Chondrocyte (in vitro differentiated cells): Measurements from ENCODE around the gene PSTPIP1. TPM values are rescaled to one million over a fixed set of nuclear protein-coding genes. Genes with fewer than 3 reads are reported as not detected.
A peak's percentile ranks its signal among the peaks of the same experiment; 100 is the strongest.

Source experiments
- DNase-seq: peaks from one replicate; pipeline ENCODE4 v3.0.0; 2021; ENCODE audit warnings: mixed read lengths, low spot score
- H3K27ac Mint-ChIP-seq: one replicate; pipeline ENCODE4 v1.8.0; 2021; ENCODE audit warnings: mild to moderate bottlenecking, moderate library complexity, mixed read lengths; ENCODE audit not compliant: unreplicated experiment
- H3K27me3 Mint-ChIP-seq: 2 replicates; pipeline ENCODE4 v1.8.0; 2021; ENCODE audit warnings: low read depth, mixed read lengths
- H3K36me3 Mint-ChIP-seq: 2 replicates; pipeline ENCODE4 v1.8.0; 2021; ENCODE audit warnings: low read depth, mixed read lengths
- H3K4me1 Mint-ChIP-seq: 2 replicates; pipeline ENCODE4 v1.8.0; 2021; ENCODE audit warnings: low read depth, mild to moderate bottlenecking, mixed read lengths
- H3K4me3 Mint-ChIP-seq: one replicate; pipeline ENCODE4 v1.8.0; 2021; ENCODE audit warnings: mild to moderate bottlenecking, moderate library complexity, mixed read lengths; ENCODE audit not compliant: unreplicated experiment
- H3K9me3 Mint-ChIP-seq: 2 replicates; pipeline ENCODE4 v1.8.0; 2021; ENCODE audit warnings: low read depth, mixed read lengths
- CTCF ChIP-seq: fragments of 200-600 bp; sonication (generic); IDR thresholded peaks from 2 replicates; pipeline ENCODE4 v1.5.0; 2021; ENCODE audit warnings: antibody characterized with exemption, mild to moderate bottlenecking, moderate library complexity
- total RNA-seq: library from RNA; stranded (reverse); gene quantifications from 3 replicates; pipeline ENCODE4 v1.2.1, GENCODE V29; 2021

Gene PSTPIP1
- total RNA-seq, 1 donor from 2014 or later, result not detected

- no peak overlapping the region for H3K4me3 Mint-ChIP-seq
- peaks cover 51% of the 10 kb centered on the region for H3K4me1 Mint-ChIP-seq
- peaks cover 18% of the 10 kb centered on the region for H3K36me3 Mint-ChIP-seq
- TF ChIP-seq CTCF, result no peak
- no peaks in the 10 kb centered on the region for H3K27me3 Mint-ChIP-seq
- peak overlapping the region; percentile 57 for H3K27ac Mint-ChIP-seq
- no peaks in the 10 kb centered on the region for H3K9me3 Mint-ChIP-seq
- DNase-seq, result no peak
Observed at GRCh38 chr15:77053709-77054108, 58.8 kb downstream of the PSTPIP1 start.

- no peak overlapping the region for H3K4me3 Mint-ChIP-seq
- peak overlapping the region; percentile 9 for H3K27ac Mint-ChIP-seq
- DNase-seq, result no peak
- no peaks in the 10 kb centered on the region for H3K9me3 Mint-ChIP-seq
- no peaks in the 10 kb centered on the region for H3K27me3 Mint-ChIP-seq
- H3K4me1 Mint-ChIP-seq, result peaks cover 65% of the 10 kb centered on the region
- H3K36me3 Mint-ChIP-seq, result peaks cover 12% of the 10 kb centered on the region
- no peak for TF ChIP-seq CTCF
Observed at GRCh38 chr15:77057072-77057471, 62.1 kb downstream of the PSTPIP1 start.

GRCh38 chr15:77057685-77058084 lies 62.8 kb downstream of the PSTPIP1 start:
- H3K36me3 Mint-ChIP-seq, result peaks cover 7% of the 10 kb centered on the region
- no peaks in the 10 kb centered on the region for H3K27me3 Mint-ChIP-seq
- DNase-seq, result no peak
- H3K4me3 Mint-ChIP-seq, result no peak overlapping the region
- H3K4me1 Mint-ChIP-seq, result peaks cover 72% of the 10 kb centered on the region
- H3K9me3 Mint-ChIP-seq, result no peaks in the 10 kb centered on the region
- H3K27ac Mint-ChIP-seq, result peak overlapping the region; percentile 29
- TF ChIP-seq CTCF, result no peak

GRCh38 chr15:77058468-77058867 lies 63.5 kb downstream of the PSTPIP1 start:
- TF ChIP-seq CTCF, result no peak
- Mint-ChIP-seq H3K36me3 (peaks cover 6% of the 10 kb centered on the region), H3K9me3 (no peaks in the 10 kb centered on the region), H3K27me3 (no peaks in the 10 kb centered on the region), H3K4me3 (no peak overlapping the region), H3K4me1 (peaks cover 79% of the 10 kb centered on the region), H3K27ac (no peak overlapping the region)
- DNase-seq, result no peak

- peak overlapping the region; percentile 13 for H3K4me3 Mint-ChIP-seq
- no peak for DNase-seq
- no peak for TF ChIP-seq CTCF
- H3K36me3 Mint-ChIP-seq, result no peaks in the 10 kb centered on the region
- no peaks in the 10 kb centered on the region for H3K27me3 Mint-ChIP-seq
- peaks cover 81% of the 10 kb centered on the region for H3K4me1 Mint-ChIP-seq
- no peaks in the 10 kb centered on the region for H3K9me3 Mint-ChIP-seq
- H3K27ac Mint-ChIP-seq, result peak overlapping the region; percentile 77
Observed at GRCh38 chr15:77059786-77060361, 64.9 kb downstream of the PSTPIP1 start.
